NCI-H2171 (cell line): Measurements from ENCODE around the gene OSBPL10.
"Not testable (repeated sequence)": the region's sequence is repeated elsewhere in the genome, so short reads cannot be mapped to it uniquely, and the experiment has no call there.

Experiments used
- DNase-seq: peaks from one replicate; lab custom pipeline; 2025; lab: John Stamatoyannopoulos, UW

The OSBPL10 gene

DNA sequence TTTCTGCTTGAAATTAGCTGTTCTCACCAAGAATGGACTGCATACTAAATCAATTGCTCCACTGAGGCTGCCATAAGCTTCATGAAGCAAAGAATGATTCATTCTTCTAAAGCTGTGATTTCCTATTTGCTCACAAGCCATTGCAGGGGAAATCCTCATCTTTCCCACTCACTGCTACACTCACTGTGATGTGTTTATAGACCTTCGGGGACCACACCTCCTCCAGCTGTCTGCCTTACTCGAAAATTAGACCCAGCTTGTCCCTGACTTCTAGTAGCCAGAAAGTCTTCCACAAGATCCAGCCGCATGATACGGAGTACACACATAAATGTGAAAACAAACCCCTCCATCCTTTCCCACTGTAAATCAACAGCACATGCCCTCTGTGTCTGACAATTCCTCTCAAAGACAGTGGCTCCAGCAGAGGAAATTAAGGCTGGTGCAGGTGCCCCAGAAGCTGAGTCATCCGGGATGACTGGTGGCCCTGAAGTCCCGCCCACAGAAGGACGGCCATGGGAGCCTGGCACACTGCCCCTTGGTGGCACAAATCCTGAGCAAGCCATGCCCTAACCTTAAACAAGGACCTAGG is 276.4 kb downstream of the OSBPL10 start:
- no peak for DNase-seq

DNA sequence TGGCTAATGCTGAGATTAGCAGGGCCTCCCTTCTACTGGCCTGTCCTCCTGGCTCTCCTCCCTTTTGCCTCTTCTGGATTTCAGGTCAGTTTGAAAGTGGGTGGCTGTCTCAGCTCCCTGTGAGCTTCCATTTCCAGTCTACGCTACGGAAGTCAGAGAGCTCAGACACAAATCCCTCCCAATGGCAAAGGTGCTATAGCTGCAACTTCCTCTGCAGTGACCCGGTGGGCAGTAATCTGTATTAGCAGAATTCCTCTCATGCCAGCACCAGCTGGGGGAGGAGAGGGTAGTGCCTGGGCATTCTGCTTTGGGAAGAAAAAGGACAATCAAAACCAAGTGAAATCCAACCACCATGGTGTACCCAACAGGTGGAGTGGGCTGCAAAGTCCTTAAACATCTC is 276.9 kb downstream of the OSBPL10 start:
- DNase-seq, result no peak

DNA sequence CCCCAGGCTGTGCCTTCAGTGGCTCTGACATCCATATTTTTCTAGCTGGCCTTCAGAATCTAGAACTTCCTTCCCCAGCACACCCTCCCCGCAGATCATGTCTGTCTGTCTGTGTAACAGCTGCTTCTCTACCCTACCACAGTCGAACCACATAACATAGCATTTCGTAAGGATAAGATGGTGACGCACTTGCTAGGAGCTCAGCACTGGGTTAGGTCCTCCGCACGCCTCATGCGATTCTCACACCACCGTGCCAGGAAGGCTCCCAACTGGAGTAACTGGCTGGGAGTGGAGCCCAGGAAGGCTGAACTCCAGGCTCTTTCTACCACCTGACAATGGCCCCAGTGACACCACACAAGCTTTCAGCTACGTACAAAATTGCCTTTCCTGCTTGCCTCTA is 279.8 kb downstream of the OSBPL10 start:
- no peak for DNase-seq

DNA sequence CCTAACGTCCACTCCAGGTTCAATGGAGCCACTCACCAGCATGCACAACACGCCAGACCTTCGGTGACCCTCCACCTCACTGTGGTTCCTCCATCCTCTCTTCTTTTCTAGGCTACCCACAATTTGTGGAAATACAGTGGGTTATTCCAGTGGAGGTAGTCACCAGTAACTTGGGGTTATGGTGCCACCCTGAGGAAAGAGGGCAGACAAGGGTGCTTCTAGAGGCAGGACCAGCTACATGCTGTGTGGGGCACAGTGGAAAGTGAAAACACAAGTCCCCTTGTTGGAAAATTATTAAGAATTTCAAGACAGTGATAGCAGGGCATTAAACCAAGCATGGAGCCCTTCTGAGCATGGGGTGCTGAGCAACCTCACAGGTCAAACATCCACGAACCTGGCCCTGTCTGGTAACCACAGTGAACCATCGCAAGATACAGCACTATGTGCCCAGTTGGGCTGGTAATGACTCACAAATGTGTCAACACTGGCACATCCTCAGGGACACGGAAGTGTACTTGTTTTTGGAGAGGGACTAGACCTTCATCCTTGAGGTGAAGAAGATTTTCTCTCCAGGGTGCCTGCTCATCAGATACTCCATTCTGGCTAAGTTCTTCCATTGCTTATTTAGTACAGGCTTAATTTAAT is 281.6 kb downstream of the OSBPL10 start:
- no peak for DNase-seq

DNA sequence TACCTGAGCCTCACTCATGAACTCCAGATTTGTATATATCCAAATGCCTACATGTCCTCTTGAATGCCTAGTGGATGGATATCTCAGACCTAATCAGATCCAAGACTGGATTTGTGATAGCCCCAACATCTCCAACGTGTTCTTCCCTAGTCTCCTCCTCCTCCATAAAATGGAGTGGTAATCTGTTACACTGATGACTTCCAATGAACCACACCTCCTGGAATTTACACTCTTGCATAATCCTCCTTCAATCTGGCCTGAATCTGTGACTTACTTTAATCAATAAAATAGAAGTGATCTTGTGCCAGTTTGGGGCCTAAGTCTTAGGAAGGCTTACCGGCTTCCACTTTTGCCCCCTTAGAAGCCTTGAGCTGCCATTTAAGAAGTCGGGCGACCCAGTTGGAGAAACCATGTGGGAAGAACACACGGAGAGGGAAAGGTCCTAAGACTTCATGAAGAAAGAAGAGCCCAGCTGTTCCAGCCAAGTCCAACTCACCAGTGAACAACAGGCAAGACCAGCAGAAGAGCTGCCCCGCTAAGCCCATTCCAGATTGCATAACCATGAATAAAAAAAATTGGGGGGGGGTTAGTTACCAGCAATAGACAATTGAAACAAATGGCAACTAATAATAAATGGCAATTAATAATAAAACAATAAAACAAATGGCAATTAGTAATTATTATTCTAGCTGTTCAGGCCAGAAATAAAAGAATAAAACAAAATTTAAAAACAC is 284.1 kb downstream of the OSBPL10 start:
- no peak for DNase-seq

DNA sequence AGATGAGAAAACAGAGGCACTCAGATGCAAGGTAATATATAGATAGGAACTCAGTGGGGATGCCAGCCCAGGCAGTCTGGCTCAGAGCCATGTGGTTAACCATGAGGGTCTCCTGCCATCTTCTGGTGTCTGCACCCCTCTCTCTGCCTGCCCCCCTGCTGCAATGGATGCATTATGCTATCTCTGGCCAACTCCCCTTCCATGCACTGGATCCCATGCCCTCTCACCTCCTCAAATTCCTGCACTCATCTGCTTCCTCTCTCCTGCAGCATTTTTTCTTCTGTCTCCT is 285.1 kb downstream of the OSBPL10 start:
- DNase-seq, result no peak

DNA sequence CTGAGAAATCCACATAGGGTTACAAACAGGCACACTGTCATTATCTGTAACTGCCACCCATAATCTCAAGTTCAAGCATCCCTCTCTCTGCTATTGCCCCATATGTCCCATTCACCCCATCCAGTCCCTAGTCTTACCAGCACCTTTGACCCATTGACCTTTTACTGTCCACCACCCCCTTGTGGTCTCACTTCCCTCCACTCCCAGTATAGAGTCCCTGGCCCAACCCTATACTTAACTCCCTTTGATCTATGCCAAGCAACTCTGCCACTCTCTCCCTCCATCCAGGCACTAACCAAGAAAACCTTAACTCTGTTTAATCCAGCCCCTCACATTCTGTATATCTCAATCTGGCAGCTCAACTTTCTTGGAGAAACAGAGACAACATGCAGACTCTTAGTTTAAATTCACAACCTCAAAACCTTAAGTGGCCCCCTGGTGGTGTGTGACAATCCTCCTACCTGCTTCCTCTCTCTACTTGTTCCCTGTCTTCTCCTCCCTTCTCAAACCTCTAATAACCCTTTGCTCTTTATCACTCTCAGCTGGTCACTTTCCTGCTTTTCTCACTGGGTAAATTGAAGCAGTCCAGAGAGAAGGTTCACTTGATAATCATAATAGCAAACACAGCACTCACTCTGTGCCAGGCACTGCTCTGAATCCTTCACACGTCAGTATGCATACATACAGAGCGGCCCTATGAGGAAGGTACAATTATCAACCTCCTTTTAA is 285.6 kb downstream of the OSBPL10 start:
- DNase-seq, result no peak

DNA sequence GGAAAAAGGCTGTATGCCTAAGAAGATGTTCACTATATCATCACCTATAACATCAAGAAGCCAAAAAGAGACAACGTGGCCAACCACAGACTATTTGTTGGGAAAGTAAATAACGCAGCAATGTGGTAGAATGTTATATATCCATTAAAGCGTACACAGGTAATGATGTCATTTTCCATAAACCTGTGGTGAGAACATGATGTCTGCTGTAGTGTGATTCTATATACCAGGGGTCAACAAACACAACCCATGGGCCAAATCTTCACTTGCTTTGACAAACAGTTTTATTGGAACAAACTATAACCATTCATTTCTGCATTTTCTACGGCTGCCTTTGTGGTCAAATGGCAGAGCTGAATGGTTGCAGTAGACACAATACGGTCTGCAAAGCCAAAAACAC is 287.7 kb downstream of the OSBPL10 start:
- no peak for DNase-seq

DNA sequence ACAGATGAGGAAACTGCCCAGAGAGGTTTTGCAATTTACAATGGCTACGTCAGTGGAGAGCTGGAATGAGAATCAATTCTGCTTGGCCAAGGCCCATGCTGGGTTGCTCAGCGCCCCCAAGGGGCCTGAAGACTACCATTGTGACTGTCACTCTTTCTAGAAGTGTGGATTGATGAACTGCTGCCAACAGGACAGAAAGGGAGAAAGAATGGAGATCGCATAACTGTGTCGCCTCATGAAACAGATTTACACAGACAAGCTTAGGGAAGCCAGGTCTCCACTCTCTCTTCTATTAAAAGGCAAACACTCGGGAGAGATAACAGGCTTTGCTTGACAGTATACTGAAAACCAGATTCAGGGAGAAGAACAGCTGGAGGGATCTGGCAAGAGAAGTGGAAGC is 288.3 kb downstream of the OSBPL10 start:
- no peak for DNase-seq

DNA sequence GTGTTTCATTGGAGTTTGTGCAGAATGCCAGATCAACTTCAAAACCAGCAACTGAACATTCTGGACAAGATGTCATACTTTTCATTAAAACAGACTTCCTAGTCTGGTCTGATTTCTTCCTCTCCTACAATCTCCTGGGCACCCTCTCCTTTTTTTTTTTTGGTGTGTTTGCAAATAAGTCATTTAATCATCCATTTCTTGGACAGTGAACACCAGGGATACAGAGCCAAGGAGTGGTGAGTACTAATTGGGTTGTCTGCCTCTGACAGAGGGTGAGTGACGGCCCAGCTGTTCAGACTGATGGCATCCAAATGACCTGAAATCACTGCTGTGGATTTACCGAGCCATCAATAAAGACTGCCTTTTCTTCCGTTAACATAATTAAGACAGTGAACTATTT is 290.3 kb downstream of the OSBPL10 start:
- no peak for DNase-seq

DNA sequence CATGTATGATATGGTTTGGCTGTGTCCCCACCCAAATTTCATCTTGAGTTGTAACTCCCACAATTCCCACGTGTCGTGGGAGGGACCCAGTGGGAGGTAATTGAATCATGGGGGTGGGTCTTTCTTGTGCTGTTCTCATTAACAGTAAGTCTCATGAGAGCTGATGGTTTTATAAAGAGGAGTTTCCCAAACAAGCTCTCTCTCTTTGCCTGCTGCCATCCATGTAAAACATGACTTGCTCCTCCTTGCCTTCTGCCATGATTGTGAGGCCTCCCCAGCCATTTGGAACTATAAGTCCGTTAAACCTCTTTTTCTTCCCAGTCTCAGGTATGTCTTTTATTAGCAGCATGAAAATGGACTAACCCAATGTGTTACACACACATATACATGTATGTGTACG is 291.5 kb downstream of the OSBPL10 start:
- not testable (repeated sequence) for DNase-seq

DNA sequence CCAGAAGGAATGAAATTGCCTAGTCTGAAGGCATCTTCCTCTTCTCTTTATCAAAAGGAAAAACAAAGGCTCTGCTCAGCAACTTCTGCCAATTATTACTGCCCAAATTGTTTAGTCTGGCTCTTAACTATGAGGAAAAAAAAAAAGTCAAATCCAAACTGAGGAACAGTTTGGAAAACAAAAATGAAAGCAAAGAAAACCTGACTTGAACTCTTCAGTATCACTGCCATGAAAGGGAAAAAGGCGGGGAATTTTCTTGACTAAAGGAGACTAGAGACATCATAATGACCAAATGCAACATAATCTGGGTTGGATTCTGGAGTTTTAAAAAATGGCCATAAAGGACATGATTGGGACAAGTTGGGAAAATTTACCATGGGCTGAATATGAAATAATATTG is 292.1 kb downstream of the OSBPL10 start:
- DNase-seq, result no peak

DNA sequence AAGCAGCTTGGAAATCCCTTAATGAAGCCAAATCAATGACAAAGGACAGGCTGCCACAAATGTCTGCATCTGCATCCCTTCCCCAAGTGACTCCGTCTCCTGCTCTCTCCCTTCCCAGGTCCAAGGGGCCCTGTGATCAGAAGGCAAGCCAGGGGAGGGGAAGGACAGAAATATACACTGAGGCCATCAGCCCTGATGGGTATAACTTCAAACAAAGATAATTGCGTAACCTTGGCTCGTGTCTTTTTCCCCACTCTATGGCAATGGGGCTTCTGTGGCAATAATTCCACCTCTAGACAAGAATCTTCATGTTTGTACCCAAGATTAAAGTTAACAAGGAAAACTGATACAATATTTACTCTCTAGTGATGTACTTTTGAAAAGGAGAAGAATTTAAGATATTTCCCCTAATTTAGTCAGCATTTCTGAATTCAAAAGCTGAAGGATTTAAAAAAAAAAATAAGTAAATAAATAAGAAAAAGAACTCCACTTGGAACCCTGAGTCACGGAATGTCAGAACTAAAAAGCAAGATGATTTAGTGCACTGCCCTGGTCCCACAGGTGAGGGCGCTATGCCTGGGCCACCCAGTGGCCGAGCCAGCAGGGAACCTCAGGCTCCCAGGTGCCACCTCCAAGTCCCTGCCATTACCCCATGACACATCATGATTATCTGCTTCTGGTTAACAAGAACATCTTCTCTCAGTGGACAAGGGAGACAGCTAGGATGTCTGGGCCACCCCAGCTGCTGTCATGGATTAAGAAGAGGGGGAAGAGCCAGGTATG is 293.9 kb downstream of the OSBPL10 start:
- DNase-seq, result no peak

DNA sequence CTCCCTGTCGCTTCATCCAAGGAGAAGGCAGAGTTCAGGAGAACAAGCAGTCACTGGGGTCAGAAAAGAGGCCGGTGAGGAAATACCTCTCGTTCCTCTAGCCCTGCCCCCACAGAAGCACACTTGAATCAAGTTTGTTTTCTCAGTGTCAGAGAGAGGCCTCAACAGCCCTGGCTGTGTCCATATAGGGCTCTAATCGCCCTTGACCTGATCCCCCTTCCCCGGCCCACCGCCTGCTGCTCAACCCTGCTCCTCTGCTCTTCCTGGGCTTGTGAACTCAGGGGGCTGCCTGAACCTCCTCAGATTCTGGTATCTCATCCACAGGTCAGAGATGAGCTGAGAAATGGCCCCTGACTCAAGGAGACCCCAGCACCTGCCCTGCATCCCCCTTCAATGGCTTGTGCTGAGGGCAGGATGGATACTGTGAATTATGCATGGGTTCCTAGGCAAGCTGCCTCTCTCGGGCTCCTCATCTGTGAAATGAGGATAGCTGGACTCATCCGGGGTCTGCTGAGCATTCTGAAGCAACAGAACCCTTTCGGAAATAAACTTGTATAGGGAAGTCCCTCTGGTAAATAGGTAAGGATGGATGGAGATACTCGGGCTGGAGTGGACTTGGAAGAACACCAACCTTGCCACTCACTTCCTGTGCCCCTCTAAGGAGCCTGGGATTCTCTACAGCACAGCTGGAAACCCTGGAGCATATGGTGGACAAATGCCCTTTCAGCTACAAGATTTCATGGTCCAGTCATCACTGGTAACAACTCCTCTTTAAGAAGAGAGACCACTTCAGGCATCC is 300.8 kb downstream of the OSBPL10 start:
- DNase-seq, result no peak

DNA sequence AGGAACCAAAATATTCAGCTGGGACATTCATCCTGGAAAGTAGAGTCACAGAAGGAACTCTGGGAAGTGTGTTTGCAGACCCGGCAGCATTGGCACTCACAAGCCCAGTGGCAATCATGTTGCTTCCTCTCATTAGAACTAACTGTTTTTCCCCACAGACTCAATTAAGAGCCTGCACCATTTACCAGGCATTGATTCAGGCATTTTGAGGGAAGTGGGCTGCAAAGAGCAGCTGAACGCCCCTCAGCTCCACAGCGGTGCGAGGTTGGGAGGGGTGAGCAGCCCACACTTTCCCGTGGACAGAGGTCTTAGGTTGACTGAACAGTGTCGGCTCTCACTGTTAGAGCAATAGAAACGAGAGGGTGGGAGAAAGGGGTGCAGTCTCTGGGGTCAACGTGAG is 304.5 kb downstream of the OSBPL10 start:
- no peak for DNase-seq

DNA sequence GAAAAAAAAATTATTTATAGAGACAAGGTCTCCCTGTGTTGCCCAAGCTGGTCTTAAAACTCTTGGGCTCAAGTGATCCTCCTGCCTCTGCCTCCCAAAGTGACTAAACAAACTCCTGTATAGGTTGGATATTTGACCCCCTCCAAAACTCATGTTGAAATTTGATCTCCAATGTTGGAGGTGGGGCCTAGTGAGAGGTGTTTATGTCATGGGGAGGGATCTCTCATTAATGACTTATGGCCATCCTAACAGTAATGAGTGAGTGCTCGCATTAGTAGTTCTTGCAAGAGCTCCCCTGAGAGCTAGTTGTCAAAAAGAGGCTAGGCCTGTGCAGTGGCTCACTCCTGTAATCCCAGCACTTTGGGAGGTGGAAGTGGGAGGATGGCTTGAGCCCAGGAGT is 307.1 kb downstream of the OSBPL10 start:
- DNase-seq, result no peak

DNA sequence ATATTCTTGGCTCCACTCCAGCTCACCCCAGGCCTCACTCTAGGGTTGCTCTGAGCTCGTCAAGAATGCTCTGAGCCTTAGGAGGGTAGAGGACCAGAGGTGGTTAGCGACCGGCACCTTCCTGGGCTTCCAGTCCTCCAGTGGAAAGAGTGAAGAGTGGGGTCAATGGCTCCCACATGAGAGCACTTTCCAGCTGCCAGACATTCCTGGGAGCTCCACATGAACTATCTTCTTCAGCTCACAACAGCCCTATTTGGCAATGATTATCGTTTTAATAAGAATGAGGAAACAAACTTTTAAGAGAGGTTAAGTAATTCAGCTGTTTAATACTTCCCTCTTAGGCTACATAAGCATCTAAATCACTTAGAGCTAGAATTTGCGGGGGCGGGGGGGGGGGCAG is 309.1 kb downstream of the OSBPL10 start:
- no peak for DNase-seq

DNA sequence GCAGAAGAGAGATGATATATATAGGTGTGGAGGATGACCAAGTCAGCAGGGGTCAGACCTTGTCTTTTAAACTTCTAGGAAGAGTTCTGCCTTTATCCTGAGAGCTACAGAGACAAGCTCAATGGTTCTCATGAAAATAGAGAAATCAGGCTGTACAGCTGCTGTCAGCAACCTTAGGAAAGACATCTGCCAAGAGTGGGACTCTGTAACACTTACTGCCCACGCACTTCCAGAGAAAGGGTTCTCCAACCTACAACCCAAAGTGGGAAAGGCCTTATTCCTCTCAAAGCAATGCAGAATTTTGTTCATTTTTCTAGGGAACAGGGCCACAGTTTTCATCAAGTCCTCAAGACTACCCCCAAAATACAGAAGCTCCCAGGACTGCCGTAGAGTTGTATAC is 309.6 kb downstream of the OSBPL10 start:
- no peak for DNase-seq

DNA sequence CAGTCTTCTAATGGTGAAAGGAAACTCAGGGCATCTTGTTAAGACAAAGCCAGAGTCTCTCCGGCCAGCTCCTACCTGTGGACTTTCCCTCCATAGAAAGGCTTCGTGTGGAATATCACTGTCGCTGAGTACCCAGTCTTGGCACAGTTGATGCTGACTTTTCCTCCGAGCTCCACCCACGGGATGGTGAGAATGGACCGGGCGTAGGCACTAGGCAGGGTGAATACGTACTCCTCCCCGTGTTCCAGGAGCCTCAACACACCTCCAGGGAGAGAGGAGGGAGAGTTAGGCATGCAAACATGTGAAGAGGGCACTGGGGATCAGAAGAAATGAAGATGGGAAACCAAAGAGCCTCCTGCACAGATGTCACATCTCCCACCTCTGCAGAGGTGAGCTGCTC is 310.3 kb downstream of the OSBPL10 start:
- DNase-seq, result no peak

DNA sequence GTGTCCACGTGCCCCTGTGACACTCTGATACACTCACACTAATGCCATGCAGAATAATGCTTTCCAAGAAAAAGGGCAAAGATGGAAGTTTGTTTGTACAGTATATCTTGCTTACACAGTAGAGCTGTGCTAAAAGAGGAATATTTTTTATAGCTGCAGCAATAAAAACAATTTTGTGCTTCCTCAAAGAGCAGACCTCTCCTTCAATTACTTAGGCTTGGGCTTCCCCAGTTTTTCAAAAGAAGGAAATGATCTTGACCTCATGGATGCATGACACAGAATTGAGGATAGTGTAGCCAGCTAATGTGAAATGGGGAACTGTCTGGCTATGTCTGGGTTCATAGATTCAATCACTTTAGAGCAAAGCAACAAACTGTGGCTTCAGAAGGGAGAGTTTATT is 310.9 kb downstream of the OSBPL10 start:
- DNase-seq, result no peak

DNA sequence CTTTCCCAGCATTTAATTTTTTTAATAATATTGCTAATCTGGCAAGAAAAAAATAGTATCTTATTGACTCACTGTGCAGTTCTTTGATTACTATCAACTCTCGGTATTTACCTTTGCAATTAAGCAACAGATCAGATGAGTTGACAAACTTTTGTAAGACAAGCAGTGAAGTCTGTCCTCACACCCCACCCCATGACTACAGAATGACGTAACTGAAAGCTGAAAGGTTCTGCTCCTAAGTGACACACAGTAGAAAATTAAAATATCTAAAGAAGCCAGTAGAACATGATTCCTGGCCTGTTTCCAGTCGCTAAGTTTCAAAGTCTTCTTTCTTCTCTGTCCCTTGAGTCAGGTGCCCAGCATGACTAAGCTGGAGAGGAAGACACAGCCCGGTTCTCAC is 312.8 kb downstream of the OSBPL10 start:
- no peak for DNase-seq

DNA sequence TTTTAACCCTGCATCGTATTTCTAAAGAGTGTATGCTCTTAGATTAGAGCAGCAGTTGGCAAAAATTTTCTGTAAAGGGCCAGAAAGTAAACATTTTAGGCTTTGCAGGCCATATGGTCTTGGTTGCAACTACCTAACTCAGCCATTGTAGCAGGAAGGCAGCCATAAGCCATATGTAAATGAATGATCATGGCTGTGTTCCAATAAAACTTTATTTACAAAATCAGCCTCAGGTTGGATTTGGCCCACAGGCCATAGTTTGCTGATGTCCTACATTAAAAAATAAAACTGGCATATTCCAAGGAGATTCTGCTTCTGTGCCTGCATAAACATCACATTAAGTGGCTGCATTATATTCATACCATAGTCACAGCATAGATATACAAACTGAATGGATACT is 313.5 kb downstream of the OSBPL10 start:
- DNase-seq, result no peak
